OCI-LY3 (cell line): ENCODE results near the gene P2RX6.

Source experiments
- CTCF ChIP-seq: fragments of 200-600, 300-600 bp; sonication (generic); IDR thresholded peaks from 2 replicates; pipeline ENCODE4 v1.5.1; 2014; ENCODE audit warnings: antibody characterized with exemption, low read length, low read depth
- EZH2phosphoT487 ChIP-seq: fragments of 200-600 bp; shearing (Covaris generic); IDR thresholded peaks from 2 replicates; pipeline ENCODE4 v1.6.1; 2018; ENCODE audit warnings: antibody characterized with exemption, mixed run types, low read depth

- no peak for TF ChIP-seq CTCF
- TF ChIP-seq EZH2phosphoT487, result no peak
Observed at GRCh38 chr22:20986365-20986764, 28.6 kb upstream of the P2RX6 start.
